OCI-LY3 (cell line): ENCODE measurements around the gene NR6A1.

Experiments used
- CTCF ChIP-seq: fragments of 200-600, 300-600 bp; sonication (generic); IDR thresholded peaks from 2 replicates; pipeline ENCODE4 v1.5.1; 2014; ENCODE audit warnings: antibody characterized with exemption, low read length, low read depth
- EZH2phosphoT487 ChIP-seq: fragments of 200-600 bp; shearing (Covaris generic); IDR thresholded peaks from 2 replicates; pipeline ENCODE4 v1.6.1; 2018; ENCODE audit warnings: antibody characterized with exemption, mixed run types, low read depth

- TF ChIP-seq CTCF (peak; percentile 51), EZH2phosphoT487 (no peak)
These were observed 6.2 kb downstream of the NR6A1 start for GRCh38 chr9:124764774-124765438.
